H1 (cell line): ENCODE data around the gene CFL2.

Source experiments
- CEBPB ChIP-seq: IDR thresholded peaks from 2 replicates; pipeline ENCODE4 v1.6.1; 2012; ENCODE audit warnings: low read depth, low read length
- CTCF ChIP-seq, 3 experiments: IDR thresholded peaks; 1 replicate in 2 of 3; 2 replicates in 1 of 3; pipeline versions ENCODE4 v1.5.1 to v1.6.1; 2011; ENCODE audit warnings: low read length in 3 of 3, mild to moderate bottlenecking in 3 of 3, inconsistent platforms in 2 of 3, low read depth in 1 of 3, moderate library complexity in 1 of 3; ENCODE audit not compliant: insufficient read depth in 1 of 3; ENCODE audit errors: control extremely low read depth in 1 of 3
- EGR1 ChIP-seq: IDR thresholded peaks from 2 replicates; pipeline ENCODE4 v1.6.1; 2011; ENCODE audit warnings: low read depth, low read length, borderline replicate concordance
- EZH2 ChIP-seq: fragments of 200-600 bp; sonication (generic); IDR thresholded peaks from 2 replicates; pipeline ENCODE4 v1.7.1; 2012; ENCODE audit warnings: low read depth, mild to moderate bottlenecking, moderate library complexity, low read length, inconsistent platforms; ENCODE audit not compliant: severe bottlenecking
- HDAC6 ChIP-seq: IDR thresholded peaks from one replicate; pipeline ENCODE4 v1.7.1; 2012; ENCODE audit warnings: low read depth, mild to moderate bottlenecking, inconsistent platforms, low read length, moderate library complexity
- JUND ChIP-seq: IDR thresholded peaks from 2 replicates; pipeline ENCODE4 v1.6.1; 2011; ENCODE audit warnings: mild to moderate bottlenecking, improper control_type of control experiment, low read length
- POLR2A ChIP-seq, 2 experiments: IDR thresholded peaks; 1 replicate in 1 of 2; 2 replicates in 1 of 2; pipeline ENCODE4 v1.6.1; 2011; ENCODE audit warnings: low read depth in 2 of 2, low read length in 2 of 2, mild to moderate bottlenecking in 2 of 2; ENCODE audit errors: control extremely low read depth in 1 of 2
- RBBP5 ChIP-seq: IDR thresholded peaks from 2 replicates; pipeline ENCODE4 v1.7.1; 2012; ENCODE audit warnings: low read depth, mild to moderate bottlenecking, inconsistent platforms, low read length, moderate library complexity, borderline replicate concordance
- TBP ChIP-seq: IDR thresholded peaks from 2 replicates; pipeline ENCODE4 v1.6.1; 2011; ENCODE audit warnings: low read depth, low read length, improper control_type of control experiment
- YY1 ChIP-seq: IDR thresholded peaks from 2 replicates; pipeline ENCODE4 v1.6.1; 2011; ENCODE audit warnings: low read depth, mild to moderate bottlenecking, low read length

DNA sequence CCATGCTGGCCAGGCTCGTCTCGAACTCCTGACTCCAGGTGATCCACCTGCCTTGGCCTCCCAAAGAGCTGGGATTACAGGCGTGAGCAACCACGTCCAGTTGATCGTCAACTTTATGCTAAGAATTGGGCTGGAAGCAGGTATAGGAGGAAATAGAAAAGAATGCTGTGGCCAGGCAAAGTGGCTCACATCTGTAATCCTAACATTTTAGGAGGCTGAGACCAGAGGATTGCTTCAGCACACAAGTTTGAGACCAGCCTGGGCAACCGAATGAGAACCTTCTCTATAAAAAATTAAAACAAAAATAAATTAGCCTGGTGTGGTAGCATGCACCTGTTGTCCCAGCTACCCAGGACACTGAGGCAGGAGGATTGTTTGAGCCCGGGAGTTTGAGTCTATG, 47.4 kb downstream of the CFL2 start:
- no peak for TF ChIP-seq YY1
- no peak for TF ChIP-seq CTCF (IDR thresholded peaks at IDR 0.05; ENCODE audit: control extremely low read depth in 1 of 3, insufficient read depth in 1 of 3, low read depth in 1 of 3, low read length in 3 of 3)
- no peak for TF ChIP-seq JUND
- TF ChIP-seq POLR2A (IDR thresholded peaks at IDR 0.05; ENCODE audit: control extremely low read depth in 1 of 2, low read depth in 2 of 2, low read length in 2 of 2) = no peak
- no peak for TF ChIP-seq RBBP5
- TF ChIP-seq EZH2 = no peak
- TF ChIP-seq TBP = no peak
- TF ChIP-seq HDAC6 = no peak
- no peak for TF ChIP-seq CEBPB
- TF ChIP-seq EGR1 = no peak
